GM19099 (cell line): Measurements from ENCODE around the gene FANCC.

ENCODE experiments used
- POLR2A ChIP-seq: IDR thresholded peaks from 3 replicates; pipeline ENCODE4 v1.6.1; 2011; ENCODE audit warnings: low read depth; ENCODE audit not compliant: insufficient read length; ENCODE audit errors: extremely low read depth

The FANCC gene

DNA sequence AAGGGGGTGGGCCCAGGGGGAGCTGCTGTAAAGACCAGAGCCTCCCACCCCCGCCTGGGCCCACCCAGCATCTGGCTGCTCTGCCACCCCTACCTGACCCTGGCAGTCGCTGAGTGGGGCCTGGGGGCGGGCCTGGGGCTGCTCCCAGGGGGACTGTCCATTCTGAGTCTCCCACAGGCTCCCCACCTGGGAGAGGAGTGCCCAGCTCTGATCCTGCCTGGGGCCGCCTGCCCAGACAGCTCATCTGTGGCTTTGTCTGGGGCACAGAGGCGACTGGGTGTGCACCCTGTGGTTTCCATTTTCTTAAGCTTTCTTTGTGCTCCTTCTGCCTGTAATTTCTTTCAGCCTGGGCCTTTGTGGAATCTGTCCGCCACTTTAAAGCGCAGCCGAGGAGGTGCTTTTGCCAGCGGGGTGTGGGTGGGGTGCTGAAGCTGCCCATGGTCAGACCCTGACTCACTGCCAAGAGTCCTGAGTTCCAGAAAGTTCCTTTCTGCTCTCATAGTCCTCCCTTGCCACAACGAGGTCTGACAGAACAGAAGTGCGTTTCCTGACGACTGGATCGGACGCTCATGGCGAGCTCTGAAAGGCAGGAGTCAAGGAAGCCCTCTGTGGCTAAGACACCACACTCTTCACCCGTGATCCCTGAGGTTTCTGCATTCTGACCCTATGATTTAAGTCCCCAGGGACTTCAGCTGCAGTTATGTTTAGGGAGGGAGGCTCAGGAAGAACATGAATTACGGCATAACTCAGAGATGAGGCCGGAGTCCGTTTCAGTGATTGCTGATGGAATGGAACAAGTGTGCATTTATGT, 225.0 kb downstream of the FANCC start:
- TF ChIP-seq POLR2A: no peak

DNA sequence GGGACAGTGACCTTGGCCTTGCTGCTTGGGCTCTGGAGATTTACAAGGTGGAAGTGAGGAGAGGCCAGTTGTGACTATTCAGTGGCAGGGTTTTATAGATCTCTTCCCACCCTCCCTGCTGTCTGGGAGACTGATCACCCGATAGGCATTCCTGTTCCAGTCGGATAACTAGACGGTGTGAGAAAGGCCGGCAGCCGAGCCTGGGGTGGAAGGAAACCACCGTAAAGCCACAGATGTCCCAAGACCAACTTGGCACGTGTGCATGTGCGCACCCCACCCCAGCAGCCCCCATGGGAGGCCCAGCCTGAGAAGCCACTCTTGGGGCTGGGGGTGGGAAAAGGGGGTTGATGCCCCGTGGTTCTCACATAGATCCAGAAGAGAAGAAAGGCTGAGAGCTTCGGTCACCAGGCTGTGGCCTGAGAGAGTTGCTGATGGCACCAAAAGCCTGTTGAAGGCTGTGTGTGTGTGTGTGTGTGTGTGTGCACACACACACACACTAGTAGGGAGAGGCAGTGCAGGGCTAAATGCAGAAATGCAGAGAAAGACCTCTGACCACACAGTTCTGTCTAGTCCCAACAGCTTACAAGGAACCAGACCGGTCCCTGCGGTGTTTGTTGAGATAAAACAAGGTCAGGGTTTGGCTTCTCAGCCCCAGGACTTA, 225.8 kb downstream of the FANCC start:
- no peak for TF ChIP-seq POLR2A

DNA sequence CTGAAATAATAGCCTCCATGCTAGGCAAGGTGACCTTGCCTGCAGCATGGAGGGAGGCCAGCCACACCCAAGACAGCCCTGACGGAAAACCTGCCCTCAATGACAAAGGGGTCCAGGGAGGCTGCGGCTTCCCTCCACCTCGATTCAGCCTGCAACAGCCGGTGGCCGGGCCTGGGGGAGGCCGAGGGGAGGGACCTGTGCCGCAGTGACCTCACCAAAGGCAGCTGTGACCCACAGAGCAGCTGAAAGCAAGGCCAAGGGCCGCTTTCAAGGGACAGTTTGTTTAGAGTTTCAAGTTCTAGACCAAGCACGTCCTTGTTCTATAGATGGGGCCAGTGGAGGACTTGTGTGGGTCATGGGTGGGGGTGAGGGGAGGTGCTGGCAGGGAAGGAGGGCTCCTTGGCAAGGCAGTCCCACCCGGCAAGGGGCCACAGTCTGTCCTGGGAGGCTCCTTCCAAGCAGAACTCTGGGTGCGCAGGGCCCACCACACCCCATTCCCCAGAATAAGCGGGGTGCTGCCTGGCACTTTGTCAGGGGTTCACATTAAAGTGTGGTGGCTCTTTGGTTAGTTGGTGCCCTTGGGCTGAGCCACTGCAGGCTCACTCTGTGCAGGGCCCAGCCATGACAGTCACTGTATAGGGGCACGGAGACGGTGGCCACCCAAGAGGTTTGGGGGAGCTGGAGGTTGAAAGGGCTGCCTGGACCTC, 226.5 kb downstream of the FANCC start:
- no peak for TF ChIP-seq POLR2A

DNA sequence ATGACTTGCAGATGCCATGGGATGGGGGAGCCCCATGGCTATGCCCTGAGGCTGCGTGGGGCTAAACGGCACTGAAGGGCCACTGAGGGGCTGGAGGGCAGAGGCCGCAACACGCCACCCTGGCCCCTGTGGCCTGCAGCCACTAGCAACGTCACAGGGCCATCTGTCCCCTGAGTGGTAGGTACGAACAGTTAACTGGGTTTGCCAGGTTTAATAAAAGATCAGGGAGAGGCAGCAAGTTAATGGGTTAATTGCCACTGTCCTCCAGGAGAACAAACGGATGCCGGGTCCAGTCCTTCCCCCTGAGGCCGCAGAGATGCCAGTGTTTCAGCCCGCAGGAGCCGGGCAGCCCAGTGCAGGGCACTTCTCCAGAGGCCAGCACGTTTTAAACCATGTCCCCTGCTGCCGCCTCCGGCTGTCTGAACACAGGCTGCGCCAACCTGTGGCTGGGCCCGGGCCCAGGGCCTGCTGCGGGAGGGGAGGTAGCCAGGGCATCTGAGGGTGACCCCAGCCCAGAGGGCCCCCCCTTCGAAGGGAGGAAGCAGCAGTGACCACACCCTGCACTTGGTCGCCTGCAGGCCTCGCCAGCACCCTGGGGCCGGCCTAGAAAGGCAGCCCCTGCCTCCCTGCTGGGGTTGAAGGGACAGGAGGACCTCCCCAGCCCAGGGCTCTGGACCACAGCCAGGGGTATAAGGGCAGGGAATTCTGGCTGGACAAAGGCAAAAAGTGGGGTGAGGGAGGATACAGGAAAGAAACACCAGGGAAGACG, 227.3 kb downstream of the FANCC start:
- no peak for TF ChIP-seq POLR2A

DNA sequence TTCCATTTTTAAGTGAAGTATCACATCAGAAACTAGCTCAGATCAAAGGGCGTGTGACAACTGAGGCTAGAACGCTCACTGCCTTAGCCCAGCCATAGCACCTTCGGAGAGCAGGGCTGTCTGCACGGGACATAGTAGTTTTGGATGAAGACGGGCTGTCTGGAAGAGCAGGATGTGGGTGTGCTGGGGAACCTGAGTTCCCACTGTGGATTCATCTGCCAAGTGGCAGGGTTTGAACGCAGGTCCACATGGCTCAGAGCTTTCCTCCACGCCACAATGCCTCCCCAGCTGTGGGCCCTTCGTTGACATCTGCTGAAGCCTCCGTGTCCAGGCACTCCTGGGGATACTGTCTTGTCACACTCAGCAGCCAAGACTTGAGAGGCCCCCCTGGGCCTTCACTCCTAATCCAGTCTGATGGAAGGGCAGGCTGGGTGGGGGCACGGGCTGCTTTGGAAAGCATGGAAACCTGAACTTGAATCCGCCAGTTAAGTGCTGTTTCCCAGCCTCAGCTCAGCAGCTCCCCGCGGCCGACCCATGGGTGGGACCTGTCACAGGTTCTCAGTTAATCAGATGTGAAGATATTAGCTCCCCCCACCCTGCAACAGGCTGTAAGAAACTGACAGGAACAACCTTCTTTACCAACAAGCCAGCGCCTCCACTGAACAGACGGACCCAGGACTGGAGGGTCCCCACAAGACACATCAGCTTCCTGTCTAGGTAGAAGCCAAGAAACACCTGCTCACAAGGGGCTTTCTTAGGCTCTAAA, 228.1 kb downstream of the FANCC start:
- no peak for TF ChIP-seq POLR2A

DNA sequence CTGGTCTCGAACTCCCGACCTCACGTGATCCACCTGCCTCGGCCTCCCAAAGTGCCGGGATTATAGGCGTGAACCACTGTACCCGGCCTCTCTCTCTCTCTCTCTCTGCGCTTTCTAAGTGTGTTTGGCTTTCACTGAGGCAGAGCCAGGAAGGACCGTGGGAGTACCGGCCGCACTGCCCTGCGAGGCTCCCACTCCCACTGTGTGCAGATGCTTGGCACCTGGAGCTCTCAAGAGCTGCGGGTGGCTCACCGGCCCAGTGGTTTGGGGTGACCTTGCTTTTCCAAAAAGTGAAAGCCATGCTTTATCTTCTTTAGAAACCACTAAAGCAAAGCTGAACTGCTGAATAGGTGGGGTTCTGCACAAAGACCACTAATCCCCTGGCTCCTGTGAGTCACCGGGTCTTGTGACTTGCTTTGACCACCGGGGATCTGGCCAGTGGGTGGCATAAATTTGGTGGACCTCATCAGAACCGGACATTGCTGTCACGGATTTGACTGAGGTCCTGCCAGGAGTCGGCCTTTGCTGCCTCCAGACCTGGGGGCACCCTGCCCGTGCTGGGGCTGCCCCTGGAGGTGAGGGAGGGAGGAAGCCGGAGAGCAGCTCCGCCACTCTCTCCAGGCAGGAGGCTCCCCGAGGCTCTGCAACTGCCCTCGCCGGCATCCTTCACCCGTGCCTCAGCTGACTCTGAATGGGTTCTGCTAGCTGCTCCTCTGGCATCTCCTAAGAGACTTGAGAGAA, 228.9 kb downstream of the FANCC start:
- no peak for TF ChIP-seq POLR2A

DNA sequence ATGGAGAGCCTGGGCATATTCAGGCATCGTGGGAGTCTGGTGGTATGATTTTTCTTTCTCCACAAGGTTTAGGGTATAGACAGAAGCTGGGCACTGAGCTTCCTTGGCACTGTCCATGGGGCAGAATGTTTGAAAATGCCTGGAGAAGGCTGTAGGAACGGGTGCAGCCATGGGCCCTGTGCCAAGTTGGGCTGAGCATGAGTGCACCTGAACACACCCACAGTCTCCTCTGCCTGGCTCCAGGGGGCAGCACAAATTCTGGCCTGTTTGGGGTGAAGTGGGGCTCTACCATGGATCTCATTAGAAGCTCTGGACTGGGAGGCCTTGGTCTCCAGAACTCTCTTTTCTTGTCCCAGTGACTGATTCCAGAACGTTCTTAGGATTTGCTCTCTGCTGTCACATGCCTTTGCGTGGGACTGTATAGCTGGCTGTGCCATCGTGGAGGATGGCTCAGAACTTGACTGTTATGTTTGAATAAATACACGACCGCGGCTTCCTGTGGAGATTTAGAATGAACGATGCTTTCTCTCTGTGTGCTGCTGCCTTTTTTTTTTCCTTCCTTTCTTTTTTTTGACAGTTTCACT, 229.8 kb downstream of the FANCC start:
- TF ChIP-seq POLR2A: no peak

DNA sequence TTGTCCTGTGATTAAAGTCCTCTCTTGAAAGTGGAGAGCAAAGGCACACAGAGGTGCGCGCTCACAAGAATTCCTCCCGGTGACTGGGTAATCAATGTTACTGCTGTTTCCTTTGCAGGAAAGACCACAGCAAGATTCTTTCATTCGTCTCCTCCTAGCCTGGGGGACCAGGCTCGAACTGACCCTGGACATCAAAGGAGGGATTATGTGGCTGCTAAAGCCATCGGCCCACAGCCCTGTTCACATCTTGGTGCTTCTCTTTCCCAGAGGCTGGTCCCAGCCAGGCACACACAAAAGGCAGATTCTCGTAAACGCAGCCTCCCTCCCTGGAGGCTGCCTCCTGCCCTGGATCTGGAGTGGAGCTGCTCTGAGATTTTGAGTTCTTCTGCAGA, 230.9 kb downstream of the FANCC start:
- TF ChIP-seq POLR2A: no peak

DNA sequence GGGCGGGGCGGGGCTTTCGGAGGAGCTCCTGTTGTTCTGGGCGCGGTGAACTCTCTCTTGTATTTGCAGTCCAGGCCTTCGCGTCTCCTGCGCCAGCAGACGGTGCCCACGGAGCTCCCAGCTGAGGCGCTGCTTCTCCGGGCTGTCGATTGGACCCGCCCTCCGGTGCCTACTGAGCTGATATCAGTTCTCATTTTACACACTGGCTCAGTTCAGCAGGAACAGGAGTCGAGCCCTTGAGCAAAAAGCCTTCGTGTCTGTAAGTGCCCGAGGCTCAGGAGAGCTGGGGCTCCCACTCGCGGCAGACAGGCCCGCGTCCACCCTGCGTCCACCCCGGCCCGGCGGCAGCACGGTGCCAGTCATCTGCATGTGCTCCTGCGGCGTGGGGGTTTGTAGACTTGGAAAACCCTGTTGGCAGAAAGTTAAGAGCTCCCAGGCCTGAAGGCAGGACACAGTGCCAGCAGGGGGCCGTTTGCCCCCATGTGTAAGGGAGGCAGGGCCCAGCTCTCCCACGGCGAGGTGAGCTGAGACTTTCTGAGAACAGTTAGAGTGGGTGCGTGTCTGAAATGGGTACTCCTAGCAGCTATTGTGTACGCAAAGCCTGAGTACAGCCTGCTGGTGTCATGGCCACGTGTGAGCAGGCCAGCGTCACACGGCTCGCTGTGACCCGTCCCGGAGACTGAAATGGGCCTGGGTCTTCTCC, 231.5 kb downstream of the FANCC start:
- TF ChIP-seq POLR2A: no peak

DNA sequence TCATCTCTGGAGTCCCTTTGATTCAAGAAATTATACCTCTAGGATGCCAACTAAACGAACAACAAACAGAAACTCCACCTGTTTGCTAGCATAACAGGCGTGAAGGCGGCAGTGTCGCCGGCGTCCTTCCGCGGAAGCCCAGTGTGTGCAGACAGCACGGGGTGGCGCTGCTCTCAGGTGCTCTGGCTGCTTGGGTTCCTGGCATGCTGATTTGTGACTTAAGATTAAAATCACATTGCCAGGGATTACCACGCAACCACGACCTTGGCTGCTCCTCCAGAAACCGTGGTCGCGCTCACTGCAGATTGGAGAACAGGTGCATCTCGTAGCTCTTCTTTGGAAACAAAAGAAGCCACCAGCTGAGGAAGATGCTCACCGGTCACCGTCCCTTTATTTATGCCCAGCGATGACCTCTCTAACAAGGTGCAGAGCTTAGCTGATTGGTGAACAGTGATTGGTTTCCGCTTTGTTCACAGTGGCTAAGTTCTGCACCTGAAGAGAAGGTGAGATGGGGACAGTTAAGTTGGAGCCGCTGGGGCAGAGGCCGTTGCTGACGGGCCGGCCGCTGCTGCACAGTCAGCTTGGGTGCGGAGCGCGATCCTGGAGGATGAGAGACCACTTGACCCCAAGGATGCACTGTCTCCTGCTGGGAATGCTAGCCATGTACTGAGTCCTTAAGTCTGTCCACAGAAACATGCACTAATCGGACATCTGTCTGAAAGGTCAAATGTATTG, 232.3 kb downstream of the FANCC start:
- TF ChIP-seq POLR2A: no peak

DNA sequence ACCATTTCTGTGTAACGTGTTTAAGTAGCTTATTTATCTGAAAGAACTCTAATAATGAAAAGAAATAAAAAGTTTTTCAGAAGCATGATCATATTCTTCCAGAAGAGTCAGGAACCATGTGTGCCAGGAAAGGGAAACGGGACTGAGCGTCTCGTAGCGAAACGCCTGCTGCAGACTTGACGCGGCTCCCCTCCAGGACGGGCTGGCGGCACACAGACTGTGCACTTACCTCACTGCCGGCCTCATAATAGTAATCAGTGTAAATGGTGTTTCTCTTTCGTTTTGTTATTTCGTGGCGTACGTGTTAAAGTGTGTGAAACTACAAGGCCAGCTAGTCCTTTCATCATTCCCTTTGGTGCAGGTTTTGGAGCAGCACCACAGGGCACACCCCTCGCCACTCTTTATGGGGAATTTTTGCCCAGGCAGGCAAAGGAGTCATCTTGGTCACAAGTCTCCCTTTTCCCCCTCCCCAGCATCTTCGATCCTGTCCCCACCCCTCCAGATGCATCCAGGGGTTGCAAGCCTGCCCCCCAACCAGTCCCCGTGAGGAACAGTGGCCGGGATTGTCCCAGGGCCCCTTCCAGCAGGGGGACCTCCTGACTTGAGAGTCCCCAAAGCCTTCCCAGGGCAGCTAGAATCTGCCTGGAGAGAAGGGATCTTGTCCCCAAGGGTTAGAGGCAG, 233.1 kb downstream of the FANCC start:
- no peak for TF ChIP-seq POLR2A
